Stimulated activated naive CD8-positive, alpha-beta T cell treated with anti-CD3 and anti-CD28 coated beads, Interleukin-15, Interleukin-2, amounts not matched to agents 100 U/mL and 50 U/mL, for 24 hours (primary cell): ENCODE measurements around the gene ACVR2A.

ENCODE experiments used
- ATAC-seq: fragments of 150-1000 bp; cut with Tn5 transposase; one replicate; pipeline ENCODE4 v1.10.0; 2021
- DNase-seq: peaks from one replicate; pipeline ENCODE4 v3.0.0; 2021

The ACVR2A gene

DNA sequence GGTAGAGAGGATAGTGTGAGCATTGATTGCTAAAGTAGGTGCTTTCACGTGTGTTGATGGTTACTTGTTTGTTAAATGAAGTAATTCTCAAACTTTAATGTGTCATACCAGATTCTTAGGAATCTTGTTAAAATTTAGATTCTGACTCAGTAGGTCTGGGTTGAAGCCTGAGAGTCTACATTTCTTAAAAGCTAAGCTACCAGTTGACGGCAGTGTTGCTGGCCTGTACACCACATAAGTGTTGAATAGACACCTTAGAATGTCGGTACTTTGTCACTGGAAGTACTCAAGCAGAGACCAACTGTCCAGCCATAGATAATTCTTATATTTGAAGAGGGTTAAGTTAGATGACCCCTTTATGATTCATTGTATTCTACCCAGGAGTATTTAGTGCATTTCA, 79.8 kb downstream of the ACVR2A start:
- no peak for ATAC-seq
- DNase-seq = no peak

DNA sequence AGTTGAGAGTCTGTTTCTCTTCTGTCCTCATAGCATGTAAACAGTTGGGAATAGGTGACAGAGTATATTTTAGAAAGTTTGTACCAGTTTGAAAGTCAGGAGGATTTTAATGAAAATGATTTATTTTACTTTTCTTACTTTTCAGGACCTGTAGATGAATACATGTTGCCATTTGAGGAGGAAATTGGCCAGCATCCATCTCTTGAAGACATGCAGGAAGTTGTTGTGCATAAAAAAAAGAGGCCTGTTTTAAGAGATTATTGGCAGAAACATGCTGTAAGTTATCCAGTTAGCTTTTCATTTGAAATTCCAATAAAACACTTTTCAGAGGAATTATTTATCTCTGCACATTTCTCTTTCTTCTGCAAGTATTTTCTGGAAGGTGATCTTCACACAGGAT, 81.1 kb downstream of the ACVR2A start:
- no peak for DNase-seq
- no peak for ATAC-seq

DNA sequence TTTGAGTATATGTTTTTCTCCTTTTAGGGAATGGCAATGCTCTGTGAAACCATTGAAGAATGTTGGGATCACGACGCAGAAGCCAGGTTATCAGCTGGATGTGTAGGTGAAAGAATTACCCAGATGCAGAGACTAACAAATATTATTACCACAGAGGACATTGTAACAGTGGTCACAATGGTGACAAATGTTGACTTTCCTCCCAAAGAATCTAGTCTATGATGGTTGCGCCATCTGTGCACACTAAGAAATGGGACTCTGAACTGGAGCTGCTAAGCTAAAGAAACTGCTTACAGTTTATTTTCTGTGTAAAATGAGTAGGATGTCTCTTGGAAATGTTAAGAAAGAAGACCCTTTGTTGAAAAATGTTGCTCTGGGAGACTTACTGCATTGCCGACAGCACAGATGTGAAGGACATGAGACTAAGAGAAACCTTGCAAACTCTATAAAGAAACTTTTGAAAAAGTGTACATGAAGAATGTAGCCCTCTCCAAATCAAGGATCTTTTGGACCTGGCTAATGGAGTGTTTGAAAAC, 82.3 kb downstream of the ACVR2A start:
- ATAC-seq = no peak

DNA sequence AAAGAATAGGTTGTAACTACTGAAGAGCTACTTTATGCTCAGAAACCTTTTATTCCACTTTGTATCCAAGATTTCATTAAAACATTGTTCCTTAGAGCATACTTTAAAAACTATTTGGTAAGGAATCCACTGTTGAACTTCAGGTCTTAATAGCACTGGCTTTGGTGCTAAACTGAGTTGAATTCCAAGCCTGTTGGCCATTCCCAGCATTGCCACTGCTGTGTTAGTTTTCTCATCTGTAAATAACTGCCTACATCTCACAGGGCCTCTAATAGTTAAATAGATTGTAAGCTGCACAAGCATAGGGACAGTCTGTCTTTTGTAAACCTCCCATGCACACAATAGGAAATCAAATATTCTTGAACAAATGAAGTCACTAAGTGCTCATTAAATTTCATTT, 89.1 kb downstream of the ACVR2A start:
- DNase-seq = no peak
- no peak for ATAC-seq

More for the DNA sequence above, 82.3 kb downstream of the ACVR2A start:
- no peak for DNase-seq

DNA sequence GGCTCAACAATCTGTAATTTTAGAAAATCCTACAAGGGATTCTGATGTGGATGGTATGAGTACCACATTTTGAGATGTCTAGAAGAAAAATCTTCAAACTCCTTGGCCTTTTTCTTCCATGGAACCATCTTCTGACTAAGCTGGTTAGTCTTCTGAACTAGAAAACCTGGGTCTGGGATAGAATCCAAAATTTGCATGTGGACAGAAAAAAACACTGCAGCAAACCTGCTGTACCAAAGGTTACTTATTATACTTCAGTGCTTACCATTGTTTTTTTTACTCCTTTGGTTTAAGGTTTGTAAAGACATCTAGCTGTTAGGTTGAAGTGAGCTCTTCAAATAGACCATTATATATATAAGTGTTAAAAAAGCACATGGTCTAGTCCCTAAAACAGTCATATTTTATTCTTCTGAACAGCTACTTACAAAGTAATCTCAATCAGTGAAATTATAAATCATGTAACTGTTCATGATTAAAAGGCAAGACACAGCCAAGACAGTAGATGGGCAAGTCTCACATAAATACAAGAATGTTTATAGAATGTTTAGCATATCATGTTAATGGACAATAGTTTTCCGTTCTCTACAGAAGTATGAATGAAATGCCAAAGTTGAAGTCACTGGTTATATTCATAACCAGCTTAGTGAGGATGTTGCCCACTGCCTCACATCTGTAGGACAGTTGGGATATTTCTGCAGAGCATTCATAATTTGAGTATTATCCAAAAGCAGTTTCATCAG, 90.2 kb downstream of the ACVR2A start:
- ATAC-seq = no peak
- DNase-seq = no peak

DNA sequence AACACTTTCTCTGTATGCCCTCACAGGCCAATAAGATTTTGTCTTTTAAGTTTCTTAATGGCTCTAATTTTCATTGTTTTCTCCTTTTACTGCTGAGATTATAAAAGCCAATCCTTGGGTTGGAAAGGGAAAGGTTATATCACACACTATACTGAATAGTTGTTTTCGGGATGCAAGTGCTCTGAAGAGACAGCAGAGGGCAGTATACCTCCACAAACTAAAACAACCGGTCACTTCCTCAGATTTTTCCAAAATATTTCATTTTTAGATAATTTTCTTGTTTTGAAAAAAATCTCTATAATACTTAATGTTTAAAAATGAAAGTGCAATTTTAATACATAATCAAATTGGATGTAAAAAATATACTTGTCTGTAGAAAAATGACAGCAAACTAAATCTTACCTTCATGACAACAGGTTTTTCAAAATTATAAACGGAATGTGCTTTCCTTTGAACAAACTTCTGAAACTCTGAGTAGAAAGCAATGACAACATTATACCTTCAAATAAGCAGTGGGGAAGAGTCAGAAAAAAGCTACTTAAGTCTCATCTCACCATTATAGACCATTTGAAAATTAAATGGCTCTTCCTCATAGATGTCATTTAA, 93.0 kb downstream of the ACVR2A start:
- DNase-seq (no peak), ATAC-seq (no peak)

DNA sequence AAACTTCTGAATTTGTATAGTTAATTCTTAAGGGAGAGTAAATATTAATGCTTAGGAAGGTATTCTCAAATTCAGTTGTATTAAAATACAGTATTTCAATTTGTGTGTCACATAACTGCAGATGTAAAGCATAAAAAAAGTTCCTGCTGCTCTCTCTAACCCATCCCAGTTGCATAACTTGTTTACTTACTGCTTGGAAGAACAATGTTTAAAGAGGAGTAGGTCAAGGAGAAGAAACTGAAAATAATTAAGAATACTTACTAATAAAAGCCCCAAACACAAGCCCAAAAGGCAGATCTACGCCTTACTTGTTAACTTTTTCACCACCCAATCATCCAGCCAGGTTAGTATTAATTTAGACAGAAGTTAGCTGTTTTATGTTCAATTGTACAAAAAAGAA, 94.5 kb downstream of the ACVR2A start:
- DNase-seq = no peak
- no peak for ATAC-seq

DNA sequence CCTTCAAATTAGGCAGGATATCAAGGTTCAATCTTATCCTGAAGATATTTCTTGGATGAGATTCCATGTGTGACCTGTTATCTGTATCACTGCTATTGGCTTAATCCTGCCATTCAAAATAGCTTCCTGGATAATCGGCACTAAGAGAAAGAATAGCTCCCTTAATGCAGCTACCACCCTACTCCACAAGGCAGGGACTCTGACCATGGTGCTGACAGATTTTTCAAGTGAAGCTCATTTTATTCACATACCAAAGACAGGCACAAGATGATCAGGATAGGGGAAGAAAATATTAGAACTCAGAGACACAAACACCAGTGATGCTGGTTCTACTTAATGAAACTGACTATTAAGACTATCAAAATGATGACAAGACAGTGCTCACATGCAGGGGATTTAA, 100.8 kb downstream of the ACVR2A start:
- ATAC-seq = no peak
- no peak for DNase-seq

DNA sequence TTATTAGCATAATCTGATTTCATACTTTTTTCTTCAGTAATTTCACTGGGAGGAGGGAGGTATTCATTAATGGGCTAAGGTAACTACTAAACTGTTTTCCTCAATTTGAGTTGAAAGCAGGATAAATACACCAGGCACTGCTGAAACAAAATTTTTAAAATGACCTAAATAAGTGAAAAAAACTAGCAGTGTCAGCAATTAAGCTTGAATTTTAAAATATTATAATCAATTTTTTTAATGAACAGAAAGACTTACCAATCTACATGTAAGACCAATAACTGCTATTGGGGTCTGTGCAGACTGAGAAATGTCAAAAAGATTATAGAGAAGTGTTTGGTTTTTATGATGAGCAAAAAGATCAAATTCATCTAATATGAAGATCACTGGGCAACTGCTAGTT, 107.3 kb downstream of the ACVR2A start:
- no peak for DNase-seq
- ATAC-seq = no peak

DNA sequence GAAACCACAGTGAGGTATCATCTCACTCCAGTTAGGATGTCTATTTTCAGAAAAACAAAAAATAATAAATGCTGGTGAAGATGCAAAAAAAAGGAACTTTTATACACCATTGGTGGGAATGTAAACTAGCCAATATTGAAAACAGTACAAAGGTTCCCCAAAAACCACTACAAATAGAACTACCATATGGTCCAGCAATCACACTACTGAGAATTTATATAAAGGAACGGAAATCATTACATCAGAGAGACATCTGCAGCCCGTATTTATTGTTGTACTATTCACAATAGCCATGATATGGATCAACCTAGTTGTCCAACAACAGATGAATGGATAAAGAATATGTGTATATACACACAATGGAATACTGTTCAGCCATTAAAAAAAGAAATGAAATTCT, 123.7 kb downstream of the ACVR2A start:
- ATAC-seq (no peak), DNase-seq (no peak)

DNA sequence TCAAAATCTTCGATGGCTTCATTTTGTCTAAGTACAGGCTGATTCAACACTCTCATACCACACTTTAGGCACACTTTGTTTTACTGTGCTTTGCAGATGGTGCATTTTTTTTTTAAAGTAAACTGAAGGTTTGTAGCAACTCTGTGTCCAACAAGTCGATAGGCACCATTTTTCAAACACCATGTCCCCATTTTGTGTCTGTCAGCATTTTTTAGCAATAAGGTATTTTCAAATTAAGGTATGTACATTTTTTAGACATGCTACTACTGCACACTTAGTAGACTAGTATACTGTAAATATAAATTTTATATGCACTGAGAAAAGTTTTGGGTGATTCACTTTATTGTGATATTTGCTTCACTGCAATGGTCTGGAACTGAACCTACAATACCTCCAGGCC, 131.3 kb downstream of the ACVR2A start:
- DNase-seq (no peak), ATAC-seq (no peak)

DNA sequence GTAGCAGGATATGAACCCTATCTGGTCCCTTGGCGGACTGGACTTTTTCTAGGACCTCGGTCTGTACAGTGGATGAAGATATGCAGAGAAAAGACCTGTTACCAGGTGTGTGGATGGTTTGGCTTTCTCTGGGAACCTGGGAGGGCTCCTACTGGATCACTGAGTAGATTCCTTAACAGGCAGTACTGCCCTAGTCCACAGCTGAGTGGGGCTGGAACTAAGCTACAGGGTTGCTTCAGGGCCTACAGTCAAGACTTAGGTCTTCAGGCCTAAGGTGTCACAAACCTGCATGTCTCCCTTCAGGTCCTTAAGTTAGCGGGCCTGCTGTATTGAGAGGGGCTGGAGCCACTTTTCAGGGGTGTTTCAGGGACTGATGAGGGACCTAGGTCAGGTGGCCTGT, 132.8 kb downstream of the ACVR2A start:
- DNase-seq = no peak
- ATAC-seq = no peak
